Activated CD8-positive, alpha-beta memory T cell treated with anti-CD3 and anti-CD28 coated beads for 4 hours (primary cell): ENCODE measurements around the gene JAKMIP1.

Source experiments
- DNase-seq, 2 donors: peaks; one replicate each; pipeline ENCODE4 v3.0.0-alpha.2; 2020; ENCODE audit warnings: low read depth in 2 of 2

The JAKMIP1 gene

DNA sequence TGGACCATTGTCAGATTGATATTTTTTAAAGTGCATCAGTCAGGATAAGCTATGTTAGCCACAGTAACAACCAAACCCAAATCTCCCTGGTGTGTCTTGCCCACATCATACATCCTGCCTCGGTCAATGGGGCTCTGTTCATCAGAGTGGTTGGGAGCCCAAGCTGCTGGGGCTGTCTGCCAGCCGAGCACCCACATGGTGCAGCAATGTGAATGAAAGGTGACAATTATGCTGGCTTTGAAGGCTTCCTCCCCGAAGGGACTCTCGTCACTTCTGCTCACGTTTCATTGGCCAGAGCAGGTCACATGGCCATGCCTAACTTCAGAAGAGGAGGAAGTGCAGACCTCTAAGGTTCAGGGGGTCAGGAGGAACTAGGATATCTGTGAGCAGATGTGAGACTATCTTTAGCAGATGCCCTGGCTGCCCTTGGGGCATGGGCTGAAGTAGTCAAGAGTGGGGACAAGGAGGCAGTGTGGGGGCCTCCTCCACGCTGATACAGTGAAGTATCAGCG, 1.3 kb upstream of the JAKMIP1 start:
- DNase-seq, result no peak

DNA sequence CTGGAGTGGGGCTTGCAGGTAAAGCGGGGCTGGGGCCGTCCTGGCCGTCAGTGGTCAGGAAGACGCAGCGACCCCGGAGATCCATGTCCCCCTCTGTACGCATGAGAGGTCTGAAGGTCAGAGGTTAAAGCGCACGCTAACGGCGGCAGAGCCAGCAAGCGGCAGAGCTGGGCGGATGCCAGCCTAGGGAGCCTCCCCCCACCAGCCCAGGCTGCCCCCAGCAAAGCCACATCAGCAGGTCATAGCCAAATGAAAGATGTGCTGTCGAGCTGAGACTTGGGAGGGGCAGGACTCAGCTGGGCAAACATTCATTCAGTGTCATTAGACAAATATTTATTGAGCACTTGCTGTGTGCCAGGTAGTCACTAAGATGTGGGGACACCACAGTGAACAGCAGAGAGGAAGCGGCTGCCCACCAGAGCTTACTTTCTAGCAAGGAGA, 593 bp upstream of the JAKMIP1 start:
- no peak for DNase-seq

DNA sequence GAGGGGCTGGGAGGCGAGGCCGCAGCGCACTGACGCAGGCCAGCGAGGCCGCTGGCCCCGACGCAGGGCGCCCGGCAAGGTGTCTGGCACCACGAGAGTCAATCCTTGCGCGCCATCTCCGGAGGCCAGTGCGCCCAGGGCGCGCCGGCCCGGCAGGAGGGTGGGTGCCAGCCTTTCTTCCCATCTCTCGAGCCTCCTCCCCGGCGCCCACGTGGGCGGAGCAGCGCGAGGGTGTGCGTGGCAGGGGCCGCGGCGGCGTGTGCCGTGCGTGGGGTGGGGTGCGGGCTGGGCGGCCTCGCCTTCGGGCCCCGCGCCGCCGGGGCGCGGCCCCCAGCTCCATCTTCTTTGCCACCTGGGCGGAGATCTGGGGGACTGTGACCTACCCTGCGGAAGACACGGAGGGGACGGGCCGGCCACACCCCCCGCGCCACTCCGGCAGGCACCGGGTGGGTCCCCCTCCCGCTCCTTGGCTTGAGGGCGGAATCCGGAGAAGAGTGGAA, 877 bp downstream of the JAKMIP1 start:
- DNase-seq, result no peak

DNA sequence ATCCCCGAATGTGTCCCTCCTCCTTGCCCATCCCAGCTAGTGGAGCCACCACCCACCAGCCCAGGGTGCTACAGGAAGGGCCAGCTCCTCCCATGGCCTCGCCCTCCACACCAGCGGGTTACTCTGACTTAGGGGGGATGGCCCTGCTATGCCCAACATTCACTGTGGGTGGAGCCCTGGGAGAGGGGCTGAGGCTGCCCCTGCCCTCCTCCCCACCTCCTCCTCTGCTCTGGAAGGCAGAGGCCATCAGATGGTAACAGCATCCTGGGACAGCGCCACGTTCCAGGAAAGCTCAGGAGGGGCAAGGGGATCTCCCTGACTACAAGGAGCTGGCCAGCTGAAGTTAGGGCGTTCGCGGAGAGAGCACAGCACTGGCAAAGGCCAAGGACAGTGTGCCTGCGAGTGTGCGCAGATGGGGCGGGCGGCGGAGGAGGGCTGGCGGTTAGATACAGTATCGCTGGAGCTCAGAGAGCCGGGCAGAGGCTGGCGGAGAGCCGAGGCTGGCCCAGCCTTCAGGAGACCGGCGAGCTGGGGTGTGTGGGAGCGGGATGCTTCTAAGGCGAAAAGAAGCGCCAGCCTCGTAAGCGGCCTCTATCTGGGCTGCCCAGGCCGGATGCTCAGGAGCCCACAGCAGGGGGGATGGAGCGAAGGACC, 1.5 kb downstream of the JAKMIP1 start:
- DNase-seq, result no peak

DNA sequence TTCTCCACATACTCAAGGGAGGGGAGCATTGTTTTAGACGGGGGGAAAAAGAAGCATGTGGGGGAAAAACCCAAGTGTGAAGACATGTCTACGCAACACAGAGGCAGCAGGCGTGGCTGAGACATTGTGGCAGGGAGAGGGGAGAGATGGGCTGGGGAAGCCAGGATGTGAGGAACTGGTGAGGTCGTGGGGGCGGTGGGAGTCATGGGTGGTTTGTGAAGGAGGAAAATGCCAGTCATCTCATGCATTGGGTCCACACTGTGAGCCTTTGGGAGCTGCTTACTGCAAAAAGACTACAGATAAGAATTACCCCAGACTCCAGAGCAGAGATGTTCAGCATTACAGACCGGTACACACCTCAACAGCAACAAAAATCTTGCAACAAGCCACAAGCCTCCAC, 2.1 kb downstream of the JAKMIP1 start:
- DNase-seq, result peak; percentile 55 to 58

DNA sequence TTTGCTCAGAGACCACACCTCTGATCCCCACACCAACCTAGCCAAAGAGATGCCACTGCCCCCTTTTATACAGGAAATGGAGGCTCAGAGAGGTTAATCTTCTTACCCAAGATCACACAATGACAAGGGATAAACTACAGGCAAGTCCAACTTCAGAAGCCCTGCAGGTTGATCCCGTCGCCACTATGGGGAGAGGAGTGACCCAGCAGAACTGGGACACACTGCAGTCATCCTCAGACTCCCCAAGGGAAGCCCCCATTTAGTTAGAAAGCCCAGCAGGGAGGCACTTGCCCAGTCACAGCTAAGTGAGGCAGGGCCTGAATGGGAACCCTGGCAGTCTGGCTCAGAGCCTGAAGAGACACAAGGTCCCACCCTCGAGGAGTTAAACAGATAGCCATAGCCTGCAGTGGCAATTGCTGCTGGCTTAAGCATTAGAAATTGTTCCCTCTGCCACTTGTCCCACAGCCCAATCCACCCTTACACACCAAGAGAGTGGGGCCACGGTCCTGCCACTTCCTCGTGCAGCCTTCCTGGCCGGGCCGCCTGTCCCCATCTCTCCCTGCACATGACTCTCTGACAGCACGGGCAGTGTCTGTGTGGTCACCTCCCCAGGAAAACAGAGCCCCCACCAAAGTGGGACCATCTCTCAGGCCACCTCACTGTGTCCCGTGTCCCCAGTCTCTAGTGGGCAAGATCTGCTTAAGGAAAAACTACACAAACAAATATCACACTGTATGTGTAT, 2.7 kb downstream of the JAKMIP1 start:
- no peak for DNase-seq

DNA sequence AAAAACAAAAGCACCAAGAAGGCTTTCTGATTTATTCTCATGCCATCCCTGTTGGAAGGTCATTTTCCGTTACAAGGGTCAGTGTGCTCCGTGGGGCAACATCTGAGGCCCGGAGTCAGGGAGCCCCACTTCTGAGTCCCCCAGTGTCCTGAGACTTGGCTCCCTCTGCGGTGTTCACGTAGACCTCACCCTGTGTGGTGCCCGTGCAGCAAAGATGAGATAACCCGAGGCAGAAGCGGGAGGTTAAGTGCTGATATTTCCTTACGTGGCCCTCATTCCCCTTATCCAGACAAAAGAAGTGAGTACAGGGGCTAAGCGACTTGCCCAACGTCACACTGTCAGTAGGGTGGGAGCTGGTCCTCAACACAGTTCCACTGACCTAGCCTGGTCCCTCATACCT, 3.5 kb downstream of the JAKMIP1 start:
- no peak for DNase-seq

DNA sequence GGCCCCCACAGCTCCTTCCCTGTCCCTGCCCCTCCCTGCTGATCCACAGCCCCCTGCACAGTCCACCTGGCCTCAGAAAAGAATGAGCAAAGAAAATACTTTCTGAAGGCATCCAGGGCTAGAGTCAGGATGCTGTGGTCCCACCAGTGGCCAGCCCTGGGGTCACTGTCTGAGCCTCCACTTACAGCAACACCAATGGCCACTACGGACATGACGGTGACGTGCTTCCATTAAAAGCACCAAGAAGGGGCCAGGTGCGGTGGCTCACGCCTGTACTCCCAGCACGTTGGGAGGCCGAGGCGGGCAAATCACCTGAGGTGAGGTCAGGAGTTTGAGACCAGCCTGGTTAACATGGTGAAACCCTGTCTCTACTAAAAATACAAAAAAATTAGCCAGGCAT, 4.0 kb downstream of the JAKMIP1 start:
- DNase-seq, result no peak

DNA sequence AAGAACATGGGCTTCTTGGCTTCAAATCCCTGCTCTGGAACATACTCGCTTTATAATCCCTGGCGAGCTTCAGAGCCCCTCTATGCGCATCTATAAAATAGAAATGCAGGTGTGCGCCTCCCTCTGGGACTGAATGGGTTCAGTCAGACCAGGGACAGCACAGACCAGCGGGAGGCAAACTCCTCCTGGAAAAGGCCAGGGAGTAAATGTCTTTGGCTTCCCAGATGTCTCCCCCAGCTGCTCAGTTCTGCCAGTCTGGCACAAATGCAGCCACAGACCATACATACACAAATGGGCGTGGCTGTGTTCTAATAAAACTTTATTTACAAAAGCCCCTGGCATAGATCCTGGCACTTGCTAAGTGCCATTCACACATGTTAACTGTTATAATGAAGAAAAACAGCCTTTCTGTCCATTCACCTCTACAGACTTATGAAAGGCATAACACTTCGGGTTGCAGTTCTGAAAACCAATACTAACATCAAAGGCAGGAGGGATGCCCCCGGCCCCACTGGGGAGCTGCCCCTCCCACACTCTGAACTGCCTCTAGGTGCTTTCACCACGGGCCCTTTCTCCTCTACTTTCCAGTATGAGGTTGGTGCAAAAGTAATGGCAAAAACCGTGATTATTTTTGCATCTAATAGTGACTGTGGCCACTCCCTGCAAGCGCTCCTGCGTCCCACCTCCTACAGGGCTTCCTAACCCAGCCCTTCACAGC, 4.6 kb downstream of the JAKMIP1 start:
- no peak for DNase-seq

DNA sequence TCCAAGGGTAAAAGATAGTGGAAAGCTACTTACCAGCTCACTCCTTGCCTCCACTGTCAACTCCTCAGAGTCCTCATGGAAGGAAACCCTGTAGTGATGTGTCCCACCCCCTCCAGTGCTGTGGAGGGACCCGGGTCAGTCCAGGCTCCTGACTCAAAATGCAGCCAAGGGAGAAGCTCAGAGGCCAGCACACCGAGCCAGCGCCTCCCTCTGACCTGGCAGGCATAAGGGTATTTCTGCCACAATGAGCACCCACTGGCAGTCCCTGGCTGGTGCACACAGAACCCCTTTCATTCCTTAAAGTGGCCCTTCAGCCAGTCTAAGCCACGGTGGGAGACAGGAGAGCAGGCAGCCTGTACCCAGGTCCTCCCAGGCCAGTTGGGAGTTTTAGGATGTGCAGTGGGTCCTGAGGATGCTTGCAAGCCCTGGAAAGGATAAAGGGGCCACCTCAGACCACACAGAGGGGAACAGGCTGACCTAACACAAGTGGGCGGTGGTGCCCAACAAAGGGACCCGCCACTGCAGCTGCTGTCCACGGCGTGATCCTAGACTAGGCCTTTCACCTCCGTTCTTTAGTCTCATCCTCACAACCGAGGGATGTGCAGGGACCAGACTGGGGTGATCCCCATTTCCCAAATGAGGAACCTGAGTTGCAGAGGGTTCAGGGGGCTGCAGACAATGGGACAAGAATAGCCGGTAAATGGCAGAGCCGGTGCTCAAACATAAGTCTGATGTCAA, 5.7 kb downstream of the JAKMIP1 start:
- DNase-seq, result no peak

DNA sequence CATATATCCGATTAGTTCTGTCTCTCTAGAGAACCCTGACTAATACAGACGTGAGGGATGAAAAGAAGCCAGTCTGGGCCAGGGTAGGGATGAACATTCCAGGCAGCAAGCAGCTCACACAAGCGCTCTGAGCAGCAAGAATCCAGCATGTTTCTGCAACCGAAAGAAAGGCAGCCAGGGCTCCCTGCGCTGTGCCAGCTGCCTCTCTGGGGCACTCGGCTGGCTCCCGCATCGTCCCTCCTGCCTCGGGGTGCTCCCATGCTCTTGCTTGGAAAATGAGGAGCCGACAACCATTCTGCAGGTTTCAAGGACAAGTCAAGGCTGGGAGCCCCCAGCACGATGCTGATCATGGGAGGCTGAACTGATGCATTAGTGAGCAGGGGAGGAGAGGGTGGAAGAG, 7.0 kb downstream of the JAKMIP1 start:
- no peak for DNase-seq

DNA sequence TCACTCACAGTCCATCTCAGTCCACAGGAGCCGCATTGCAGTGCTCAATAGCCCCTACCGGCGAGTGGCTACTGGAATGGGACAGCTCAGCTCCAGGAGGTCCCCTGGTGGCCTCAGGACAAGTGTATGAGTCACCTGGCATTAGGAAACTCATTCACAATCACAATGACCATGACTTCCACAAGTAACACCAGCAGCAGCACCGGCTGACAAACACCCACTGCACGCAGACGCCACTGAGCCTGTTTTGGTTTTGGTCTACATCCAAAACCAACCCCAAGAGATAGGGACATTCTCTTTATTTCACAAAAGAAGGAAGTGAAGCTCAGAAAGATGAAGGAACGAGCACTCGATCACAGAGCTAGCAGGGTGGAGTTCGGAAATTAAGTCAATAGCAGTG, 8.1 kb downstream of the JAKMIP1 start:
- no peak for DNase-seq

DNA sequence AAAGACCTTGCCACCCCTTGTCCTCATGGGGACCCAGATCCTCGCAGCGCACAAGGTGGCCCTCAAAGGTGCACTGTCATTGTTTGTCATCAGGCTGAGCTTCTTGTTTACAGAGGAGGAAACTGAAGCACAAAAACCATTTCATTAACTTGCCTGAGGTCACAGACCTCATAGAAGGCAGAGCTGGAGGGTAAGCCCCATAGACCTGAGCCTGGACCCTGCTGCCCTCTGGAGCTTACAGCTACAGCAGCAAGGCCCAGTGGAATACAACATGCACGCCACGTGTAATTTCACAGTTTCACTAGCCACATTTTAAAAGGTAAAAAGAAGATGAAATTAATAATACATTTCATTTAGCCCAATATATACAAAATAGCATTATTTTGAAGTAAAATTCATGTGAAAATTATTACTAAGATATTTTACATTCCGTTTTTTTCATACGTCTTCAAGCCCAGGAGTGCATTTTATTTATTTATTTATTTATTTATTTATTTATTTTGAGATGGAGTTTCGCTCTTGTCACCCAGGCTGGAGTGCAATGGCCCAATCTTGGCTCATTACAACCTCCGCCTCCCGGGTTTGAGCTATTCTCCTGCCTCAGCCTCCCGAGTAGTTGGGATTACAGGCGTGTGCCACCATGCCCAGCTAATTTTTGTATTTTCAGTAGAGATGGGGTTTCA, 8.8 kb downstream of the JAKMIP1 start:
- no peak for DNase-seq

DNA sequence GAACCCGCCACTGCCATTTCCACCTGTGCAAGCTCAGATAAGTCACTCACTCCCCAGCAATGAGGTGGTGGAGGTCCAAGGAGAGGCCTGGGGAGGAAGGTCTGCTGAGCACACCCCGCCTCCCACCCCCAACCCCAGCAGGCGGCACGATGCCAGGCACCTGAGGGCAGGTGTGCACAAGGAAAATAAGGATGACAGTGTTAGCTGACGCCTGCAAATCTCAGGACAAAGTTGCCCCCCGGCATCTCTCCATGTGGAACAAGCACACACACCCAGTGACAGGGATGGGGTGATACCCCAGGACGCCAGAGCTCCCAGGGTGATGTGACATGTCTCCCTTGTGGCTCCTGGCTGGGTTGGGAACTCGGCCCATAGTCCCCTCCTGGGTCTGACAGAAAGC, 9.9 kb downstream of the JAKMIP1 start:
- DNase-seq, result no peak

DNA sequence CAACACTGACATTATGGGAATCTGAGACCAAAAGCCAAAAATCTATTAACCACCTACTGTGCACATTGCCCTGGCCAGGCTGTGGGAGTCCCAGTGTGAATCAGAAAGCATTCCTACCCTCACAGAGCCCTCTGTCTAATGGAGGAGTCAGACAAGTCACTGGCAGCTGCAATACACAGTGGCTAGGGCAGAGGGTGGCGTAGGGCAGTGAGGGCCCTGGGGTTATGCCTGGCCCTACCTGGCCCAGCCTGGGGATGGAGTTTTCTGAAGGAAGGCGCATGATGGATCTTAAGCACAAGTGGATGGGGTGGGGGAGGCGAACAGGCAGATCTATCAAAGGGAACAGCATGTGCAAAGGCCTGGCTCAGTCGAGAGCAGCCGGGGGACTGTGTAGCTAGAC, 10.8 kb downstream of the JAKMIP1 start:
- DNase-seq, result no peak

DNA sequence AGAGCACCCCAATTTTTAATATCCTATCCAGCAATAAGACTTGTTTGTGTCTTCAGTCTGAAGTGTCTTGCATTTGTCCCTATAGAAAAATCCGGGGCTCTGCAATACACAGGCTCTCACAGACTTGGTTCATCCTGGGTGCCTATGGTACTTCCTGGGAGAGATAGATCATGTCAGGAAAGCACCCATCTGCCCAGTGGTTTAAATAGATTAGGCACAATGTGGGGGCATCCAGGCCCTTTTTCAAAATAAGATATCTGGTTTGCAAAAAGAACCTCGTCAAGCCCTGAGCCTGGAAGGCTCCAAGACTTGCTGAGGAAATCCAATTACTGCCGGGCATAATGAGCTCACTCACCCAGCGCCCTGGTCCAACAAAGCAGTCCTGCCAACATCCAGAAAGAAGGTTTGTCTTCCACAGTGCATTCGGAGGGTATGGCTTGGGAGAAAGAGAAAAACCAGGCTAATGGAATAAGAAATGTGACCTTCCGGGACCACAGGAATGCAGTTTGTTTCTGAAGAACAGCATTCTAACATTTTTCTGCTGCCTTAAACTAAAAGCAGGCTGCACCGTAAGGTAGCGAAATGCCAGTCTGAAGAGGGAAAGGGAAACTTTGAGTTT, 11.6 kb downstream of the JAKMIP1 start:
- DNase-seq, result no peak

DNA sequence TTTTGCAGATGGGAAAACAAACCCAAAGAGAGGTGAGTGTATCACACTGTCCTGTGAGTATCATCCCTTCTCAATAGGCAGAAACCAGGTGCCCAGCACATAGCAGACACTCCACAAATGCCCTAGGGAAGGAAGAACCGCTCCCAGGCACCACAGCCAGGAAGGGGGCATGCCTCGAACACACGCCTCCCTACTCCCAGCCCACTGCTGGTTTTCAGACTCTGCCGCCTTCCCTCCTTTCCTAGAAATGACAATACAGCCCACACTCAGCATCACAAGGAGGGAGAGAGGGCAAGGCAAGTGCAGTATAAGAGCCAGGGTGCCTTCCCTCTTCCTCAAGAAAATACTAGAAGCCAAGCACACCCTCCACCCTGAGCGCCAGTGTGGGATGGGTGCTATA, 16.2 kb downstream of the JAKMIP1 start:
- no peak for DNase-seq

DNA sequence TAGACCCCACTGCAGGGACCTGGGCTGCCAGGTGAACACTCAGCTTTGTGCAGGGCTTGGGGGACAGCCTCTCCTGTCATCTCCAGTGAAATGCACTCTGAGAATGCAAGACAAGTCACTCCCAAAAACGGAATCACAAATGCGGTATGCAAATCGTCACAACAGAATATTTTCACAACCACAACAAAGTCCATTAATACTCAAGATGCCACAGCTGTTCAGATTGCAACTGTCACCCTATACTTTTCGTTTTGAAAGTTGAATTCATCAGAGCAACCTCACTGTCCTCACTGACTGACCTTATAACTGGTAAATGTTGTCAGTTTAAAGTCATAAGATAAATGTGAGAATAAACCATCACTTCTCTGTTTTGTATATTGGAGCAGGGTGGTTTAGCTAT, 16.6 kb downstream of the JAKMIP1 start:
- no peak for DNase-seq

DNA sequence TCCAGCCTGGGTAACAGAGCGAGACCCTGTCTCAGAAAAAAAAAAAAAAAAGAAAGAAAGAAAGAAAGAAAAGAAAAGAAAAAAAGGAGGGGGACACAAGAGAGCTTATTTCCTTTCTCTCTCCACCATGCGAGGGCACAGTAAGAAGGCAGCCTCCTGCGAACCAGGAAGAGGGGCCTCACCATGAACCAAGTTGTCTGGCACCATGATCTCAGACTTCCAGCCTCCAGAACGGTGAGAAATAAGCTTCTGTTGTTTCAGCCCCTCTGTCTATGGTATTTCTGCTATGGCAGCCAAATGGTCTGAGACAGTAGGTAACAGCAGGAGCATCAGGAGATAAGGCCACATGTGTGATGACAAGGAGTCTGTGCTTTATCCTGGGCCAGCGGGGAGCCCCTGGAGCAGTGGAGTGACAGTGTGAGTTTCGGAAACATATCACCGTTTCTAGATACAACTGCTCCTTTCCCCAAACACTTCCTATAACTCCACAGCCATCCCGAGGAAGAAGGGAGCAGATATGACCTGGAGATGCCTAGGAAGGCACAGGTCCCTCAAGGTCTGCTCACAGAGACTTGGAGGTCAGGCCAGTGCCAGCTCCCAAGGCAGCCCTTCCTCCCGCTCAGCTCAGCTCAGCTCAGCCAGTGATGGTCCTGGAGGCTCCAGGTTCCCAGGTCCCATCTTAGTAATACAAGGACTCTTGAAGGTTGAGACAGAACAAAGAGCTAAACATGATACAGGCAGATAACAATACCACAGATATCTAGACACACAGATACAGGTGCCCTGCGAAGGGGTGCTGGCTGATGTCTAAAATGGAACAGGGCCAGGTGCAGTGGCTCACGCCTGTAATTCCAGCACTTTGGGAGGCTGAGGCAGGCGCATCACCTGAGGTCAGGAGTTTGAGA, 17.7 kb downstream of the JAKMIP1 start:
- DNase-seq, result no peak
